ENCODE results near the gene PCDHGC5. TPM values are rescaled to one million over a fixed set of nuclear protein-coding genes. Genes with fewer than 3 reads are reported as not detected.

PCDHGC5 gene
- 2.1 TPM for total RNA-seq

DNA sequence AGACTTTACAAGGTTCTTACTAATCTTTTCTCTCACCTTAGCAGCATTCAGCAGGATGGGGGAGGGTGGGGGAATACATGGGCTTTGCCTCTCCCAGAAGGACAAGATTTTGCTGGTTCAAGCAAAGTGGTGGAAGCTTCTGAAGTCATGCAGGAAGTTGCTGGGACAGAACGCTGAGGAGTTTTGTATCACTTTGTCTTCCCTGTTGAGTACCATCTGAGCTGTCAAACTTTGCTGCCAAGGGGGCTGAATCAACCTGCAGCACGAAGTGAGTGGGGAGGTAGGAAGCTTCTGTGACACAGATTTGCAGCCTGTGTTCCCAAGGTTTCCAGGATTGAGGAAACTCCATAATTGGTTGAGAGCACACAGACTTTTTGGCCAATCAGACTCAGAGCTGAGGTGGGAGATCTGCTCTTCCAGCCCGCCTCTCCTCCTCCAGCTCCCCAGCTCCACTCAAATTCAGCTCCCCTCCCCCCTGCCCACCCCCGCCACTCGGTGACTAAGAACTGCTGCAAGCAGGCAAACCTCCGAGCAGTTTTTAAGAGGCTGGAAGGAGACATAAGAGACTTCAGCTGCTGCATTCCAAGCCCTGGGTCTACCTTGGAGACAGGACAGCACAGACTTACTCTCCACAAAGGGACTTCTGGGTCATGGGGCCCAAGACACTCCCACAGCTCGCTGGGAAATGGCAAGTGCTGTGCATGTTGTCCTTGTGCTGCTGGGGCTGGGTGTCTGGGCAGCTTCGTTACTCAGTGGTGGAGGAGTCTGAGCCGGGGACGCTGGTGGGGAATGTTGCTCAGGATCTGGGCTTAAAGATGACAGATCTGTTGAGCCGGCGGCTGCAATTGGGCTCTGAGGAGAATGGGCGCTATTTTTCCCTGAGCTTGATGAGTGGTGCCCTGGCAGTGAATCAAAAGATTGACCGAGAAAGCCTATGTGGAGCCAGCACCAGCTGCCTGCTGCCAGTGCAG lies at the start of gene PCDHGC5:
Gene PCDHGC5, plus strand, starts transcription at position 491 of the 971 bp plus-strand sequence. Its CDS starts 160 bp downstream, at position 651.
- peaks cover 0 to 4% (median 2%) of the 10 kb centered on the region in 3 donors for H3K27me3 ChIP-seq (ENCODE audit: control insufficient read depth in 3 of 3, insufficient read depth in 3 of 3, low read length in 3 of 3)
- no peak within 1 kb of the TSS for H3K4me3 ChIP-seq (ENCODE audit: low read length in 3 of 3)
- H3K9ac ChIP-seq (ENCODE audit: low read depth in 1 of 3, low read length in 3 of 3) = no peak within 1 kb of the TSS
- H3K9me3 ChIP-seq (ENCODE audit: control insufficient read depth in 3 of 3, low read length in 3 of 3) = no peaks in the 10 kb centered on the region
- H3K4me1 ChIP-seq (ENCODE audit: control insufficient read depth in 3 of 3, insufficient read depth in 3 of 3, low read length in 3 of 3) = peaks cover 29 to 45% (median 40%) of the 10 kb centered on the region in 3 donors
- peaks cover 9 to 18% (median 13%) of the 10 kb centered on the region in 3 donors for H3K36me3 ChIP-seq (ENCODE audit: control insufficient read depth in 3 of 3, insufficient read depth in 3 of 3, low read length in 3 of 3)
- no peak within 1 kb of the TSS for H3K27ac ChIP-seq (ENCODE audit: low read depth, low read length)

DNA sequence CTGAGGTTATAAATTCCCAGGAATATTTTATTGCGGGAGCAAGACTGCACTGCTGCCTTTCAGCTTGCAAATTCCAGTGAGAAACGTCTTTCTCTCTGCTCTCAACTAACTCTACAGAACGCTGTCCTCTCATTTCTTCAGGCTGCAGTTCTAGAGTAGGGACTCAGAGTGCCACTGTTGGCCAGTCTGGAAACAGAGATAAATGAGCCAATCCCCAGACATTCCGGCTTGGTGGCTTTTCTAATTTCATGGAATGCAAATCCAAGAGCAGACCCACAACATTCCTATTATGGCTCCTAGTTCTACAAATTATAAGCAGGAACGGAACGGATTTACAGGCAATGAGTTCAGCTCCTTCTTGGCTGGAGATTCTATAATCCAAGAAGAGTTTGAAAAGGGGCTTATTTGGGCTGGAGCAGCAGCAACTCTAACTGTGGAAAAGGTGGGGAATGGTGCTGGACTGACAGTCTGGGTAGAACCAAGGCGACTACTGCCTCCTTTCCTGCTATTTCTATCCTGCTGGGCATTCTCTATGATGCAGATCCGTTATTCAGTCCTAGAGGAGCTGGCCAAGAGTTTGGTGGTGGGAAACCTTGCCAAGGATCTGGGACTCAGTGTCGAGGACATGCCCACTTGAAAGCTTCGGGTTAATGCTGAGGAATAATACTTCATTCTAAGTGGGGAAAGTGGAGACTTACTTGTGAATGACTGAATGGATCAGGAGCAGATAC lies 49.3 kb upstream of the PCDHGC5 start:
- Histone ChIP-seq H3K4me1 (ENCODE audit: control insufficient read depth in 3 of 3, insufficient read depth in 3 of 3, low read length in 3 of 3) (no peaks in the 10 kb centered on the region), H3K9ac (ENCODE audit: low read depth in 1 of 3, low read length in 3 of 3) (no peak overlapping the region), H3K9me3 (ENCODE audit: control insufficient read depth in 3 of 3, low read length in 3 of 3) (peaks cover 3 to 10% (median 3%) of the 10 kb centered on the region in 3 donors), H3K4me3 (ENCODE audit: low read length in 3 of 3) (no peak overlapping the region), H3K27ac (ENCODE audit: low read depth, low read length) (no peak overlapping the region), H3K36me3 (ENCODE audit: control insufficient read depth in 3 of 3, insufficient read depth in 3 of 3, low read length in 3 of 3) (peaks cover 0 to 5% (median 0%) of the 10 kb centered on the region in 3 donors), H3K27me3 (ENCODE audit: control insufficient read depth in 3 of 3, insufficient read depth in 3 of 3, low read length in 3 of 3) (no peaks in the 10 kb centered on the region)

DNA sequence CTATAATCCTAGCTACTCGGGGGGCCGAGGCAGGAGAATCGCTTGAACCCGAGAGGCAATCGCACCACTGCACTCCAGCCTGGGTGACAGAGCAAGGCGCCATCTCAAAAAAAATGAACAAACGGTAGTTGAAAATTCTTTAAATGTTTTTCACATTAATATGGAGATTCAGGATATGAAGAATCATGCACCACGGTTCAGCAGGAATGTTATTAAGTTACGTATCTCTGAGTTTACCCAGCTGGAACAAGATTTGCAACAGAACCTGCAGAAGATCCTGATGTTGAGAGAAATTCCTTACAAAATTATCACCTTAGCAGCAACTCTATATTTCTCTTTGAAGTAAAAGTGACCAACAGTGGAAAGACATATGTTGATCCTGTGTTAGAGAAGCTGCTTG lies 48.5 kb upstream of the PCDHGC5 start:
- H3K36me3 ChIP-seq (ENCODE audit: control insufficient read depth in 3 of 3, insufficient read depth in 3 of 3, low read length in 3 of 3) = peaks cover 0 to 5% (median 0%) of the 10 kb centered on the region in 3 donors
- H3K4me3 ChIP-seq (ENCODE audit: low read length in 3 of 3) = no peak overlapping the region
- no peak overlapping the region for H3K27ac ChIP-seq (ENCODE audit: low read depth, low read length)
- H3K9ac ChIP-seq (ENCODE audit: low read depth in 1 of 3, low read length in 3 of 3) = no peak overlapping the region
- H3K4me1 ChIP-seq (ENCODE audit: control insufficient read depth in 3 of 3, insufficient read depth in 3 of 3, low read length in 3 of 3) = no peaks in the 10 kb centered on the region
- peaks cover 3 to 10% (median 3%) of the 10 kb centered on the region in 3 donors for H3K9me3 ChIP-seq (ENCODE audit: control insufficient read depth in 3 of 3, low read length in 3 of 3)
- H3K27me3 ChIP-seq (ENCODE audit: control insufficient read depth in 3 of 3, insufficient read depth in 3 of 3, low read length in 3 of 3) = no peaks in the 10 kb centered on the region

DNA sequence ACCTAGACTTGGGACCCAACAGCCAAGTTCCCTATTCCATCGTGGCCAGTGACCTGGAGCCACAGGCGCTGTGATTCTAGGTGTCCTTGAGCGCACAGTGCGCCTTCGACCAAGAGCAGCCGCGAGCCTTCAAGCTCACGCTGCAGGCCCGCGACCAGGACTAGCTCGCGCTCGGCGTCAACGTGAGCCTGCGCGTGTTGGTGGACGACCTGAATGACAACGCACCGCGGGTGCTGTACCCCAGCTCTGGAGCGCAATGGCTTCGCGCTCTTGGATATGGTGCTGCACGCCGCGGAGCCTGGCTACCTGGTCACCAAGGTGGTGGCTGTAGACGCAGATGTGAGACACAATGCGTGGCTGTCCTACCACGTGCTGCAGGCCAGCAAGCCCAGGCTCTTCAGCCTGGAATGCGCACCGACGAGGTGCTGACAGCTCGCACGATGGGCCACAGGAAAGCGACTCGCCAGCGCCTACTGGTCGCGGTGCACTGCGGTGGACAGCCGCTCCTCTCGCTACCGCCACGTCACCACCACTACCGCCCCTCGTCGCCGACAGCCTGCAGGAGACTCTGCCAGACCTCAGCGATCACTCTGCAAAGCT lies 47.2 kb upstream of the PCDHGC5 start:
- H3K9me3 ChIP-seq (ENCODE audit: control insufficient read depth in 3 of 3, low read length in 3 of 3) = peaks cover 3 to 10% (median 3%) of the 10 kb centered on the region in 3 donors

DNA sequence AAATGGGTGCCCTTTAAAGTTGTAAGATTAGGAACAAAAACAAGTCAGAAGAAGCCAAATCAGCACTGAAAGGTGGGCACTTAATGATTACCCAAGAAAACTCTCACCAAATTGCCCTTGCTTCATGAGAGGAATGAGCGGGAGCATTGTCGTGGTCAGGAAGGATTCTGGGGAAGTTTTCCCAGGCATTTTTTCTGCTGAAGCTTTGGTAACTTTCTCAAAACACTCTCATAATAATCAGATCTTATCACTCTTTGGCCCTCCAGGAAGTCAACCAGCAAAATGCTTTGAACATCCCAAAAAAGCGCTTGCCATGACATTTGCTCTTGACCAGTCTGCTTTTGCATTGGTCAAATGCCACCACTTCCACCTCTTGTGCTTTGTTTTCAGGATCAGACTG lies 23.5 kb upstream of the PCDHGC5 start:
- Histone ChIP-seq H3K9ac (ENCODE audit: low read depth in 1 of 3, low read length in 3 of 3) (no peak overlapping the region), H3K4me1 (ENCODE audit: control insufficient read depth in 3 of 3, insufficient read depth in 3 of 3, low read length in 3 of 3) (no peaks in the 10 kb centered on the region), H3K27me3 (ENCODE audit: control insufficient read depth in 3 of 3, insufficient read depth in 3 of 3, low read length in 3 of 3) (no peaks in the 10 kb centered on the region), H3K4me3 (ENCODE audit: low read length in 3 of 3) (no peak overlapping the region), H3K36me3 (ENCODE audit: control insufficient read depth in 3 of 3, insufficient read depth in 3 of 3, low read length in 3 of 3) (no peaks in the 10 kb centered on the region), H3K27ac (ENCODE audit: low read depth, low read length) (no peak overlapping the region), H3K9me3 (ENCODE audit: control insufficient read depth in 3 of 3, low read length in 3 of 3) (no peaks in the 10 kb centered on the region)

More for the DNA sequence above, 47.2 kb upstream of the PCDHGC5 start:
- no peak overlapping the region for H3K27ac ChIP-seq (ENCODE audit: low read depth, low read length)
- H3K27me3 ChIP-seq (ENCODE audit: control insufficient read depth in 3 of 3, insufficient read depth in 3 of 3, low read length in 3 of 3) = no peaks in the 10 kb centered on the region
- H3K4me1 ChIP-seq (ENCODE audit: control insufficient read depth in 3 of 3, insufficient read depth in 3 of 3, low read length in 3 of 3) = no peaks in the 10 kb centered on the region
- H3K4me3 ChIP-seq (ENCODE audit: low read length in 3 of 3) = peak overlapping the region in 1 of 3 donors; percentile 1
- peaks cover 0 to 5% (median 0%) of the 10 kb centered on the region in 3 donors for H3K36me3 ChIP-seq (ENCODE audit: control insufficient read depth in 3 of 3, insufficient read depth in 3 of 3, low read length in 3 of 3)
- no peak overlapping the region for H3K9ac ChIP-seq (ENCODE audit: low read depth in 1 of 3, low read length in 3 of 3)

DNA sequence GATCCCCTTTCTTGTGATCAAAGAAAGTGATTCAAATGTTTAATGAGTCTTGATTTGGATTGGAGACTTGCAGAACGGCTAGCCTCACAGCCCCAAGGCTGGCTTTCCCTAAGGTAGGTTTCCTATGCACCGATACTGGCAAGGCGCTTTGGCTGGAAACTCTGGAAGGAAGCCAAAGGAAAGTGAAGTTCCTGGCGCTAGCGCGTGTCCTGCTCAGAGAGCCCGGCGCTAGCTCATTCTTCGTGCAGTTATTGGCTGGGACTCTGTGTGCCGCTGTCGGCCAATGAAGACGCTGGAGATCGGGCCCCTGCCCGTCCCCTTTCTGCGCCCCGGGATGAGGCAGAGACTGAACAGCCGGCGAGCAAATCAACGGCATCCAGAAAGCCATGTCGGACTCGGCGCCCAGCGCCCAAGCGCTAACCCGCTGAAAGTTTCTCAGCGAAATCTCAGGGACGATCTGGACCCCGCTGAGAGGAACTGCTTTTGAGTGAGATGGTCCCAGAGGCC lies 13.2 kb upstream of the PCDHGC5 start, which contains the start of gene PCDHGC3:
Gene PCDHGC3, plus strand, starts transcription at position 342 of the 507 bp plus-strand sequence. Its CDS starts 151 bp downstream, at position 493.
- H3K4me1 ChIP-seq (ENCODE audit: control insufficient read depth in 3 of 3, insufficient read depth in 3 of 3, low read length in 3 of 3) = peaks cover 38 to 45% (median 43%) of the 10 kb centered on the region in 3 donors
- H3K9ac ChIP-seq (ENCODE audit: low read depth in 1 of 3, low read length in 3 of 3) = peak within 1 kb of the TSS; percentile 84 to 94 (median 92)
- peak within 1 kb of the TSS; percentile 89 for H3K27ac ChIP-seq (ENCODE audit: low read depth, low read length)
- peak within 1 kb of the TSS; percentile 91 to 96 (median 96) for H3K4me3 ChIP-seq (ENCODE audit: low read length in 3 of 3)
- H3K9me3 ChIP-seq (ENCODE audit: control insufficient read depth in 3 of 3, low read length in 3 of 3) = no peaks in the 10 kb centered on the region
- H3K36me3 ChIP-seq (ENCODE audit: control insufficient read depth in 3 of 3, insufficient read depth in 3 of 3, low read length in 3 of 3) = no peaks in the 10 kb centered on the region
- no peaks in the 10 kb centered on the region for H3K27me3 ChIP-seq (ENCODE audit: control insufficient read depth in 3 of 3, insufficient read depth in 3 of 3, low read length in 3 of 3)

DNA sequence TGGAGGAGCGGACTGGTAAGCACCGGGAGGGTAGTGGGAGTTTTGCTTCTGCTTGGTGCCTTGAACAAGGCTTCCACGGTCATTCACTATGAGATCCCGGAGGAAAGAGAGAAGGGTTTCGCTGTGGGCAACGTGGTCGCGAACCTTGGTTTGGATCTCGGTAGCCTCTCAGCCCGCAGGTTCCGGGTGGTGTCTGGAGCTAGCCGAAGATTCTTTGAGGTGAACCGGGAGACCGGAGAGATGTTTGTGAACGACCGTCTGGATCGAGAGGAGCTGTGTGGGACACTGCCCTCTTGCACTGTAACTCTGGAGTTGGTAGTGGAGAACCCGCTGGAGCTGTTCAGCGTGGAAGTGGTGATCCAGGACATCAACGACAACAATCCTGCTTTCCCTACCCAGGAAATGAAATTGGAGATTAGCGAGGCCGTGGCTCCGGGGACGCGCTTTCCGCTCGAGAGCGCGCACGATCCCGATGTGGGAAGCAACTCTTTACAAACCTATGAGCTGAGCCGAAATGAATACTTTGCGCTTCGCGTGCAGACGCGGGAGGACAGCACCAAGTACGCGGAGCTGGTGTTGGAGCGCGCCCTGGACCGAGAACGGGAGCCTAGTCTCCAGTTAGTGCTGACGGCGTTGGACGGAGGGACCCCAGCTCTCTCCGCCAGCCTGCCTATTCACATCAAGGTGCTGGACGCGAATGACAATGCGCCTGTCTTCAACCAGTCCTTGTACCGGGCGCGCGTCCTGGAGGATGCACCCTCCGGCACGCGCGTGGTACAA lies 12.6 kb upstream of the PCDHGC5 start:
- no peaks in the 10 kb centered on the region for H3K27me3 ChIP-seq (ENCODE audit: control insufficient read depth in 3 of 3, insufficient read depth in 3 of 3, low read length in 3 of 3)
- H3K9me3 ChIP-seq (ENCODE audit: control insufficient read depth in 3 of 3, low read length in 3 of 3) = no peaks in the 10 kb centered on the region
- peaks cover 40 to 46% (median 45%) of the 10 kb centered on the region in 3 donors for H3K4me1 ChIP-seq (ENCODE audit: control insufficient read depth in 3 of 3, insufficient read depth in 3 of 3, low read length in 3 of 3)

DNA sequence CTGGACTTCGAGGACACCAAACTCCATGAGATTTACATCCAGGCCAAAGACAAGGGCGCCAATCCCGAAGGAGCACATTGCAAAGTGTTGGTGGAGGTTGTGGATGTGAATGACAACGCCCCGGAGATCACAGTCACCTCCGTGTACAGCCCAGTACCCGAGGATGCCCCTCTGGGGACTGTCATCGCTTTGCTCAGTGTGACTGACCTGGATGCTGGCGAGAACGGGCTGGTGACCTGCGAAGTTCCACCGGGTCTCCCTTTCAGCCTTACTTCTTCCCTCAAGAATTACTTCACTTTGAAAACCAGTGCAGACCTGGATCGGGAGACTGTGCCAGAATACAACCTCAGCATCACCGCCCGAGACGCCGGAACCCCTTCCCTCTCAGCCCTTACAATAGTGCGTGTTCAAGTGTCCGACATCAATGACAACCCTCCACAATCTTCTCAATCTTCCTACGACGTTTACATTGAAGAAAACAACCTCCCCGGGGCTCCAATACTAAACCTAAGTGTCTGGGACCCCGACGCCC lies 11.8 kb upstream of the PCDHGC5 start:
- H3K4me1 ChIP-seq (ENCODE audit: control insufficient read depth in 3 of 3, insufficient read depth in 3 of 3, low read length in 3 of 3) = peaks cover 41 to 46% (median 45%) of the 10 kb centered on the region in 3 donors
- H3K9me3 ChIP-seq (ENCODE audit: control insufficient read depth in 3 of 3, low read length in 3 of 3) = no peaks in the 10 kb centered on the region
- no peaks in the 10 kb centered on the region for H3K27me3 ChIP-seq (ENCODE audit: control insufficient read depth in 3 of 3, insufficient read depth in 3 of 3, low read length in 3 of 3)
- H3K36me3 ChIP-seq (ENCODE audit: control insufficient read depth in 3 of 3, insufficient read depth in 3 of 3, low read length in 3 of 3) = no peaks in the 10 kb centered on the region
- H3K4me3 ChIP-seq (ENCODE audit: low read length in 3 of 3) = peak overlapping the region; percentile 91 to 96 (median 96)
- peak overlapping the region; percentile 84 to 94 (median 92) for H3K9ac ChIP-seq (ENCODE audit: low read depth in 1 of 3, low read length in 3 of 3)
- H3K27ac ChIP-seq (ENCODE audit: low read depth, low read length) = peak overlapping the region; percentile 89

More for the DNA sequence above, 12.6 kb upstream of the PCDHGC5 start:
- H3K4me3 ChIP-seq (ENCODE audit: low read length in 3 of 3) = peak overlapping the region; percentile 91 to 96 (median 96)
- H3K36me3 ChIP-seq (ENCODE audit: control insufficient read depth in 3 of 3, insufficient read depth in 3 of 3, low read length in 3 of 3) = no peaks in the 10 kb centered on the region
- peak overlapping the region; percentile 84 to 94 (median 92) for H3K9ac ChIP-seq (ENCODE audit: low read depth in 1 of 3, low read length in 3 of 3)
- H3K27ac ChIP-seq (ENCODE audit: low read depth, low read length) = peak overlapping the region; percentile 89
